Lower leg skin (tissue), 4 donors: ENCODE results near the gene DIP2B. TPM values are rescaled to one million over a fixed set of nuclear protein-coding genes. Genes with fewer than 3 reads are reported as not detected.

Experiments
- DNase-seq, 2 donors: peaks; one replicate each; pipeline ENCODE4 v3.0.0-alpha.2; 2019; ENCODE audit warnings: low spot score in 2 of 2
- H3K4me3 ChIP-seq: fragments of 200-600 bp; sonication (generic); 2 replicates; pipeline ENCODE4 v1.5.1; 2017; ENCODE audit warnings: mild to moderate bottlenecking, low read depth; ENCODE audit not compliant: poor library complexity, severe bottlenecking
- POLR2A ChIP-seq, 2 donors: fragments of 450-650 bp; IDR thresholded peaks; one replicate each; pipeline ENCODE4 v1.6.1; 2016 to 2017; ENCODE audit warnings: antibody characterized with exemption in 2 of 2, mild to moderate bottlenecking in 1 of 2, moderate library complexity in 1 of 2
- WGBS, 2 donors: methylation state at CpG; one replicate each; pipeline ENCODE4 v1.1.5; 2018; 5-methylcytosine and 5-hydroxymethylcytosine counted together
- intact Hi-C: fragments of 100-400 bp; cut with DNase I; formaldehyde crosslinking; loops from one replicate; pipeline ENCODE4 v1.15.0; 2023; ENCODE audit warnings: low total_unique reads
- total RNA-seq, 4 donors: library from RNA; depleted of rRNA; stranded (reverse); fragments of >200 nt; gene quantifications; one replicate each; pipeline ENCODE4 v1.1.0, GENCODE V29; 2016
- TF ChIP-seq, protein P1 (sequence below), 3 donors: fragments of 450-650 bp; IDR thresholded peaks; one replicate each; pipeline ENCODE4 v1.5.1; 2016; ENCODE audit warnings: antibody characterized with exemption in 3 of 3, mild to moderate bottlenecking in 3 of 3, moderate library complexity in 2 of 3

DIP2B gene
- total RNA-seq, 4 donors from 2014 or later: 56.9 to 104 (median 68.6) TPM

DNA sequence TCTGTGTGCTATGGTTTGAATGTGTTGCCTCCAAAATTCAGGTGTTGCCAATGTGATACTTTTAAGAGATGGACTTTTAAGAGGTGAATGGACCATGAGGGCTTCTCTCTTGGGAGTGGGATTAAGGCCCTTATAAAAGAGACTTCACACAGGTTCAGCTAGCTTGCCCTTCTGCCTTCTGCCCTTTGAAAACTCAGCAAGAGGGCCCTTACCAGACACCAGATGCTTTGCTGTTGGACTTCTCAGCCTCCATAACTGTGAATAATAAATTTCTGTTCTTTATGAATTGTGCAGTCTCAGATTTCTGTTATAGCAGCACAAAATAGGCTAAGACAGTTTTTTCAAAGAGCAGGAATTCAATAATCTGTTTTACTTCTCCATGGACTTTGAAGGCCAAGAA lies 86.1 kb downstream of the DIP2B start:
- DNase-seq: no peak
- no peak for TF ChIP-seq POLR2A (IDR thresholded peaks at IDR 0.05)
- TF ChIP-seq, protein P1, sequence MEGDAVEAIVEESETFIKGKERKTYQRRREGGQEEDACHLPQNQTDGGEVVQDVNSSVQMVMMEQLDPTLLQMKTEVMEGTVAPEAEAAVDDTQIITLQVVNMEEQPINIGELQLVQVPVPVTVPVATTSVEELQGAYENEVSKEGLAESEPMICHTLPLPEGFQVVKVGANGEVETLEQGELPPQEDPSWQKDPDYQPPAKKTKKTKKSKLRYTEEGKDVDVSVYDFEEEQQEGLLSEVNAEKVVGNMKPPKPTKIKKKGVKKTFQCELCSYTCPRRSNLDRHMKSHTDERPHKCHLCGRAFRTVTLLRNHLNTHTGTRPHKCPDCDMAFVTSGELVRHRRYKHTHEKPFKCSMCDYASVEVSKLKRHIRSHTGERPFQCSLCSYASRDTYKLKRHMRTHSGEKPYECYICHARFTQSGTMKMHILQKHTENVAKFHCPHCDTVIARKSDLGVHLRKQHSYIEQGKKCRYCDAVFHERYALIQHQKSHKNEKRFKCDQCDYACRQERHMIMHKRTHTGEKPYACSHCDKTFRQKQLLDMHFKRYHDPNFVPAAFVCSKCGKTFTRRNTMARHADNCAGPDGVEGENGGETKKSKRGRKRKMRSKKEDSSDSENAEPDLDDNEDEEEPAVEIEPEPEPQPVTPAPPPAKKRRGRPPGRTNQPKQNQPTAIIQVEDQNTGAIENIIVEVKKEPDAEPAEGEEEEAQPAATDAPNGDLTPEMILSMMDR (IDR thresholded peaks at IDR 0.05): no peak
- H3K4me3 ChIP-seq: no peak overlapping the region
- intact Hi-C loops: no loop called here

DNA sequence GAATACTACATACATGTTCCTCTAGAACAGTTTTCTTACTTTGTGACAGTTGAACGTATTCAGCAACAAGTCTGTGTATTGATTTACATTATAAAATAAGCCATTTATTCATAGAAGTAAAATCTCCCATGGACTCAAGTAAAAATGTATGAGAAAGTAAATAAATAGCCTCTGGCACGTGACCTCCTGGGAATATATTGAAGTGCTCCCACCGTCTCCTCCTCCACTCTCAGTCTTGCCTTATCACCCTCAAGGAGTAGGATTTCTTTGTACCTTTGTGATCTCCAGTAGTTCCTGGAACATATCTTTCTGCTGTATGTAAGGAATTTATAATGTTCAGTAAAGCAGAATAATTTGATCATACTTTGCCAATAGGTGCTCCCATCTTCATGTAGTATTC lies 90.9 kb downstream of the DIP2B start:
- intact Hi-C loops: no loop called here
- H3K4me3 ChIP-seq: no peak overlapping the region
- TF ChIP-seq, protein P1 (IDR thresholded peaks at IDR 0.05): no peak
- no peak for TF ChIP-seq POLR2A (IDR thresholded peaks at IDR 0.05)
- DNase-seq: no peak
- 89 to 96% methylated on average over 3 of the region's 3 CpGs for WGBS, 2 donors

DNA sequence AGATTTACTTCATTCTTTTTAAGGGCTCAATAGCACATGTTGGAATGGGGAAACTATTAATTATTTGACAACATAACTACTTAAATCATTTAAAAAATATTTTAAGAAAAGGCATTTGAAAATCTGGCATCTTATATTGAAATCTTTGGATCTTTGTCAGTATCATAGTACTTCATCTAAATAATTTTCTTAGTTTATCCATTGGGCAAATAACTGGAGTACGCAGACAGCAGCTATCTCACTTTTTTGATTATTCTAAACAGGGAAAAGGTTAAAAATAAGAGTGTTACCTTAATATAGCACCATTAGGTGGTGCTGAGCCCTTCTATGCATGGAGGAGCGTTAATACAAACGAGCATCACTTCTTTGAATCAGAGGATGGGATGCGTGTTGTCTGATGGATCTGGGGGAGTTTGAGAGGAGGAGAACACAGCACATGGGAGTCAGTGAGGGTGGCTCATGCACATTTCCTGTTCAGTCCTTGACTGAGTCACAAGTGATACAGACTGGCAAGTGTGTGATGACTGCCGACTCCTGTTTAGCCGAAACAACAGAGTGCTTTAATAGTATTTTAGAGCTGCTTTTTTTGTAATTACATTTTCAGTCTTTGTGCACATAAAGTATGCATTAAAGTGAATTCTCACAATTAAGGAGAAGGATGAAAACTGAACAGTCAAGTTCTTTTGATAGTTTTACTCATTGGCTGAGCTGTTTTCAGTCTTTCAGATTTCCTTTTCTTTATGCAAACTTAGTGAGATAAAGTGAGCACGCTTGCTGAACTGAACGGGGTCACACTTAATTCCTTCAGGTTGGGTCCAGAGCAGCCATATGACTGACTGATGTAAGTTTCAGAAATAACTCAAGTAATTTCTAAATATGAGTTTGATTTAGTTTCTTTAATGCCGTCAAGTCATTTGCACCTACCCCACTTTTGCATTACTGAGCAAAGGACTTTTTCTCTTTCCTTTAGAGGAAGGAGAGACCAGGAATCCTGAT lies 92.7 kb downstream of the DIP2B start:
- no peak for TF ChIP-seq POLR2A (IDR thresholded peaks at IDR 0.05)
- TF ChIP-seq, protein P1 (IDR thresholded peaks at IDR 0.05): no peak
- no peak for DNase-seq
- intact Hi-C loops: no loop called here
- WGBS, 2 donors: 46 to 50% methylated on average over 9 of the region's 9 CpGs
- no peak overlapping the region for H3K4me3 ChIP-seq

DNA sequence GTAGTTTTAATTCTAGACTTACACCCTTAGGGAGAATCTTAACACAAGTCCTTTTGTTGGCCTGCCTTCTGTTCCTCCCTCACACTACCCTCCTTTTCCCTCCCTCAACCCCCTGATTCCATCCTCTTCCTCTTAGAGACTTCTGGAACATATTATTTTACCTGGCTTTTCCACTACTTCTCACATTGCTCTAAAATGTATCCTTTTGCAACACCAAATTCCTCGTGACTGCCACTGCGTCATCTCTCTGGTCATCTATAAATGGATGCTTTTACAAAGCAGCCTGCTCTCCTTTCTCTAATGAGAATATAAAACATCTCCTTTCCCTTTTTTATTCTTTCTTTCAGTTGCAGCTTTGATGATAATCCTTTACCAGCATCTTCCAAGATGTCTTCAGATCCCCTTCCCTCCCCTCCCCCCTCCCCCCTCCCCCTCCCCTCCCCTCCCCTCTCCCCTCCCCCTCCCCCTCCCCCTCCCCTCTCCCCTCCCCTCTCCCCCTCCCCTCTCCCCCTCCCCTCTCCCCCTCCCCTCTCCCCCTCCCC lies 93.6 kb downstream of the DIP2B start:
- TF ChIP-seq, protein P1 (IDR thresholded peaks at IDR 0.05): no peak
- TF ChIP-seq POLR2A (IDR thresholded peaks at IDR 0.05): no peak
- DNase-seq: no peak
- H3K4me3 ChIP-seq: no peak overlapping the region
- intact Hi-C loops: no loop called here
- 74 to 80% methylated on average over 2 of the region's 2 CpGs for WGBS, 2 donors

DNA sequence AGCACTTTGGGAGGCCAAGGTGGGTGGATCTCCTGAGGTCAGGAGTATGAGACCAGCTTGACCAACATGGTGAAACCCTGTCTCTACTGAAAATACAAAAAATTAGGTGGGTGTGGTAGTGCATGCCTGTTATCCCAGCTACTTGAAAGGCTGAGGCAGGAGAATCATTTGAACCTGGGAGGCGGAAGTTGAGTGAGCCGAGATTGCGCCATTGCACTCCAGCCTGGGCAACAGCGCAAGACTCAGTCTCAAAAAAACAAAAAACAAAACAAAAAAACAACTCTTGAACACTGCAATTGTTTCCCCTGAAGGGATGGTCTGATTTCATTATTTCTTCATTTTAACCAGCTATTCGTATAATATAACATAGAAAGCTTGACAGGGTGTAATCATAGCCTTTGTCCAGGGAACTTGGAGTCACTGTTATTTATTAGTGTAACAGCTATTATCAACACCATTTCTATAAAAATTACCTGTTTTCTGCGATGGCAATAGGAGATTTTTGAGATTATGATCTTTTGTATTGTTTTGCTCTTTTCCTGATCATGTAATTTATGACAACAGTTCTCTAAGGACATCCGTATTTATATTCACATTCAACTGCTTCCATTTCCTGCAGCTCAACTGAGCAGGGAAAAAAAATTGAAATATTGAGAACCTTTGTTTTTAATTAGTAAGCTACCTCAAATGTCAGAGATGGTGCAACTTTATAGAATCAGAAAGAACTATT lies 94.7 kb downstream of the DIP2B start:
- no peak overlapping the region for H3K4me3 ChIP-seq
- TF ChIP-seq, protein P1 (IDR thresholded peaks at IDR 0.05): no peak
- no peak for TF ChIP-seq POLR2A (IDR thresholded peaks at IDR 0.05)
- 77 to 81% methylated on average over 7 of the region's 7 CpGs for WGBS, 2 donors
- no peak for DNase-seq
- intact Hi-C loops: no loop called here
